MM.1S (cell line): ENCODE measurements around the gene NUTF2.

Source experiments
- EZH2 ChIP-seq: fragments of 300-600 bp; sonication (generic); optimal IDR thresholded peaks from 2 replicates; pipeline ENCODE3; 2017; ENCODE audit warnings: low read depth, mild to moderate bottlenecking, antibody characterized with exemption, low read length, mixed read lengths
- TF ChIP-seq, protein P1 (sequence below): fragments of 300-600 bp; sonication (generic); IDR thresholded peaks from 2 replicates; pipeline ENCODE4 v1.5.1; 2016; ENCODE audit warnings: antibody characterized with exemption, low read length, mixed read lengths

DNA sequence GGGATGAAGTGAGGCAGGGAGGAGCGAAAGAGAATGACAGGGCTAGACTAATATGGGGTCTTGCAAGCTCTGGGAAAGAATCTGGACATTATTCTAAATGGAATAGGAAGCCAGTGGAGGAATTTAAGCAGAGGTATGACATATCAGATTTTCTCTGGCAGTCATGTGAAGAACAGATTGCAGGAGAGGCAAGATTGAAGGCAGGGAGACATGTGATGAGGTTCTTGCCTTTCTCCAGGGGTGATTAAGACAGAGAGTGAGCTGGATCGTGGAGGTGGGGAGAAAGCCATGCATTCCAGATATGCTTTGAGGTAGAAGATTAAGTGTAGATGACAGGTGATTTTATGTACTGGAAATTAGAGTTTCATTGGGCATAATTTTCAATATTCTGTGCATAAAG, 8.9 kb upstream of the NUTF2 start:
- TF ChIP-seq, protein P1, sequence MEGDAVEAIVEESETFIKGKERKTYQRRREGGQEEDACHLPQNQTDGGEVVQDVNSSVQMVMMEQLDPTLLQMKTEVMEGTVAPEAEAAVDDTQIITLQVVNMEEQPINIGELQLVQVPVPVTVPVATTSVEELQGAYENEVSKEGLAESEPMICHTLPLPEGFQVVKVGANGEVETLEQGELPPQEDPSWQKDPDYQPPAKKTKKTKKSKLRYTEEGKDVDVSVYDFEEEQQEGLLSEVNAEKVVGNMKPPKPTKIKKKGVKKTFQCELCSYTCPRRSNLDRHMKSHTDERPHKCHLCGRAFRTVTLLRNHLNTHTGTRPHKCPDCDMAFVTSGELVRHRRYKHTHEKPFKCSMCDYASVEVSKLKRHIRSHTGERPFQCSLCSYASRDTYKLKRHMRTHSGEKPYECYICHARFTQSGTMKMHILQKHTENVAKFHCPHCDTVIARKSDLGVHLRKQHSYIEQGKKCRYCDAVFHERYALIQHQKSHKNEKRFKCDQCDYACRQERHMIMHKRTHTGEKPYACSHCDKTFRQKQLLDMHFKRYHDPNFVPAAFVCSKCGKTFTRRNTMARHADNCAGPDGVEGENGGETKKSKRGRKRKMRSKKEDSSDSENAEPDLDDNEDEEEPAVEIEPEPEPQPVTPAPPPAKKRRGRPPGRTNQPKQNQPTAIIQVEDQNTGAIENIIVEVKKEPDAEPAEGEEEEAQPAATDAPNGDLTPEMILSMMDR: no peak
- TF ChIP-seq EZH2: no peak
